Left lung (tissue), 10 donors: Measurements from ENCODE around the gene LAG3. TPM values are rescaled to one million over a fixed set of nuclear protein-coding genes. Genes with fewer than 3 reads are reported as not detected.

ENCODE experiments used
- ATAC-seq: fragments of 200-7000 bp; cut with Tn5 transposase; one replicate; pipeline ENCODE4 v1.9.1; 2020; ENCODE audit warnings: moderate library complexity
- DNase-seq, 4 donors: peaks; one replicate each; pipeline ENCODE4 v3.0.0-alpha.2; 2013 to 2020
- H3K27ac ChIP-seq, 2 donors: fragments of 200-600 bp; sonication (generic) in 1 of 2; one replicate each; pipeline versions ENCODE4 v1.5.0 to v1.8.0; 2020 to 2021
- H3K27me3 ChIP-seq, 2 donors: fragments of 200-600 bp; sonication (generic) in 1 of 2; one replicate each; pipeline versions ENCODE4 v1.5.0 to v1.8.0; 2020 to 2021
- H3K36me3 ChIP-seq, 2 donors: fragments of 200-600 bp; sonication (generic) in 1 of 2; one replicate each; pipeline versions ENCODE4 v1.5.0 to v1.8.0; 2020 to 2021
- H3K4me1 ChIP-seq, 2 donors: fragments of 200-600 bp; one replicate each; pipeline ENCODE4 v1.8.0; 2021
- H3K4me3 ChIP-seq, 2 donors: fragments of 200-600 bp; sonication (generic) in 1 of 2; one replicate each; pipeline versions ENCODE4 v1.5.0 to v1.8.0; 2020 to 2021; ENCODE audit warnings: mild to moderate bottlenecking in 1 of 2
- H3K9me3 ChIP-seq, 2 donors: fragments of 200-600 bp; sonication (generic) in 1 of 2; one replicate each; pipeline versions ENCODE4 v1.5.0 to v1.8.0; 2020 to 2021
- intact Hi-C, 2 donors: fragments of 100-400 bp; cut with DNase I; formaldehyde crosslinking; loops; one replicate each; pipeline versions ENCODE4 v1.11.2 to v1.14.2; 2022
- polyA plus RNA-seq, 6 donors: library from polyadenylated mRNA; unstranded; fragments of 120-200 nt; gene quantifications; one replicate each; pipeline ENCODE4 v1.2.1, GENCODE V29; 2013; ENCODE audit not compliant: insufficient read length in 6 of 6
- total RNA-seq, 2 donors: library from RNA; stranded (reverse); fragmentation: NEBNext Ultra II Directional; extraction: Animal tissue kit (Norgen Biotek cat#: 25700); gene quantifications; one replicate each; pipeline ENCODE4 v1.2.1, GENCODE V29; 2021
- TF ChIP-seq, protein P1 (sequence below), 2 donors: fragments of 200-600 bp; sonication (generic) in 1 of 2; IDR thresholded peaks; one replicate each; pipeline versions ENCODE4 v1.5.0 to v1.8.0; 2021; ENCODE audit warnings: antibody characterized with exemption in 2 of 2
- donor health status: DM: no; HTN: yes; CAD: no.
- donor health status: DM: no; HTN: no; CAD: no.

The LAG3 gene
- total and polyA plus RNA-seq, 8 donors = 0.79 to 3.0 (median 1.7) TPM

DNA sequence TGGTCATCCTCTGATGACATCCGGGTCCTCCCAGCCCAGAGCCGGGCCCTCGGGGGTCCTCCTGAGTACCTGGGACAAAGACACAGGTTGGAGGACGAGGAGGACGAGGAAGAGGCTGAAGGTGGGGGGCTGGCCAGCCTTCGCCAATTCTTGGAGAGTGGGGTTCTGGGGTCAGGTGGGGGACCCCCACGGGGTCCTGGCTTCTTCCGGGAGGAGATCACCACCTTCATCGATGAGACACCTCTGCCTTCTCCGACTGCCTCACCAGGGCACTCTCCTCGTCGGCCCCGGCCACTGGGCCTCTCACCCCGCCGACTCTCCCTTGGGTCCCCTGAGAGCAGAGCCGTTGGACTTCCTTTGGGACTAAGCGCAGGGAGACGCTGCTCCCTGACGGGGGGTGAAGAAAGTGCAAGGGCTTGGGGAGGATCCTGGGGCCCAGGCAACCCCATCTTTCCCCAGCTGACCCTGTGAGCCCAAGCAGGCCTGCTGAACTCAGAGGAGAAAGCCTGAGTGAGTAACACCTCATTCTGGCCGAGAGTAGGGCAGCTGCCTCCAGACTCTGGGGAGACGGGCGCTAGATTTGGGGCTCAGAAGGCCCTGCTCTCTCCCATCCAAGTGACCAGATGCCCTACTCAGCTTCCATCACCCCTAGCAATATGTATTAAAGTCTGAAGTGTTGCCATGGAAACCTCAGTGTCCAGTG lies 54.6 kb downstream of the LAG3 start:
- peaks cover 0 to 87% of the 10 kb centered on the region in 2 donors for H3K27me3 ChIP-seq
- DNase-seq (no peak), ATAC-seq (no peak)
- no peaks in the 10 kb centered on the region for H3K36me3 ChIP-seq
- intact Hi-C loops = no loop called here
- no peaks in the 10 kb centered on the region for H3K9me3 ChIP-seq
- H3K27ac ChIP-seq = peak overlapping the region in 1 of 2 donors; percentile 56
- H3K4me3 ChIP-seq = no peak overlapping the region
- H3K4me1 ChIP-seq = peaks cover 9 to 39% of the 10 kb centered on the region in 2 donors
- TF ChIP-seq, protein P1, sequence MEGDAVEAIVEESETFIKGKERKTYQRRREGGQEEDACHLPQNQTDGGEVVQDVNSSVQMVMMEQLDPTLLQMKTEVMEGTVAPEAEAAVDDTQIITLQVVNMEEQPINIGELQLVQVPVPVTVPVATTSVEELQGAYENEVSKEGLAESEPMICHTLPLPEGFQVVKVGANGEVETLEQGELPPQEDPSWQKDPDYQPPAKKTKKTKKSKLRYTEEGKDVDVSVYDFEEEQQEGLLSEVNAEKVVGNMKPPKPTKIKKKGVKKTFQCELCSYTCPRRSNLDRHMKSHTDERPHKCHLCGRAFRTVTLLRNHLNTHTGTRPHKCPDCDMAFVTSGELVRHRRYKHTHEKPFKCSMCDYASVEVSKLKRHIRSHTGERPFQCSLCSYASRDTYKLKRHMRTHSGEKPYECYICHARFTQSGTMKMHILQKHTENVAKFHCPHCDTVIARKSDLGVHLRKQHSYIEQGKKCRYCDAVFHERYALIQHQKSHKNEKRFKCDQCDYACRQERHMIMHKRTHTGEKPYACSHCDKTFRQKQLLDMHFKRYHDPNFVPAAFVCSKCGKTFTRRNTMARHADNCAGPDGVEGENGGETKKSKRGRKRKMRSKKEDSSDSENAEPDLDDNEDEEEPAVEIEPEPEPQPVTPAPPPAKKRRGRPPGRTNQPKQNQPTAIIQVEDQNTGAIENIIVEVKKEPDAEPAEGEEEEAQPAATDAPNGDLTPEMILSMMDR (IDR thresholded peaks at IDR 0.05) = no peak

DNA sequence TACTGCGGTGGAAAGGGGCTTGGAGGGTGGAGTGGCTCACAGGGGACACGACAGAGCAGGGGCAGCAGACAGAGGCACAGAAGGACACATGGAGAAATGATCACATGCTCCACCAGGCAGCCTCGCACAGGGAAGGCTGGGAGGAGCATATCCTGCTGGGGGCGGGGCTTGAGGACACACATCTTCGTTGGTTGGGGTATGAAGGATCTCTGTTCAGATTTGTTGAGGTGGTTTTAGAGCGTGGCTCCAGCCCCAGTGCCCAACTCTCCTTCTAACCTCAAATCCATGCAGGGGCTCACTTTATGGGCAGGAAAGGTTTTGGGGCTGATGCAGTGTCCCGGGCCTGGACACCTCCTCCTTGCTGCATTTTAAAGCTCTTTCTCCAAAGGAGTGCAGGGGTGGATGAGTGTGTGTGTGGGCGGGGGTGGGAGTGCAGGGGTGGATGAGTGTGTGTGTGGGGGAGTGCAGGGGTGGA lies 55.2 kb downstream of the LAG3 start:
- Histone ChIP-seq H3K36me3 (no peaks in the 10 kb centered on the region), H3K4me1 (peaks cover 9 to 34% of the 10 kb centered on the region in 2 donors), H3K4me3 (no peak overlapping the region), H3K9me3 (no peaks in the 10 kb centered on the region), H3K27ac (peak overlapping the region in 1 of 2 donors; percentile 56), H3K27me3 (peaks cover 0 to 81% of the 10 kb centered on the region in 2 donors)
- intact Hi-C loops = no loop called here
- ATAC-seq (peak; percentile 53), DNase-seq (peak; percentile 56 to 88 (median 74))
- TF ChIP-seq, protein P1 (IDR thresholded peaks at IDR 0.05) = no peak

Other genes with a start within 250 kb of the LAG3 start
- gene GAPDH, start 238.0 kb upstream of the LAG3 start, total RNA-seq = 1,000 to 10,000 TPM; 1,126 to 2,070 TPM
- 1,000 to 10,000 TPM; 1,473 to 1,774 (median 1,660) TPM for gene GAPDH, start 238.0 kb upstream of the LAG3 start, polyA plus RNA-seq
- 10 to 100 TPM; 15.2 to 27.9 TPM for gene IFFO1, start 216.5 kb upstream of the LAG3 start, total RNA-seq
- gene IFFO1, start 216.5 kb upstream of the LAG3 start, polyA plus RNA-seq = 10 to 100 TPM; 14.5 to 24.7 (median 18.6) TPM
- 10 to 100 TPM; 23.4 to 48.1 TPM for gene NOP2, start 204.2 kb upstream of the LAG3 start, total RNA-seq
- gene NOP2, start 204.2 kb upstream of the LAG3 start, polyA plus RNA-seq = 10 to 100 TPM; 20.6 to 39.2 (median 27.2) TPM
- 100 to 1,000 TPM; 159 to 171 TPM for gene CHD4, start 165.1 kb upstream of the LAG3 start, total RNA-seq
- gene CHD4, start 165.1 kb upstream of the LAG3 start, polyA plus RNA-seq = 100 to 1,000 TPM; 200 to 252 (median 234) TPM
- 1 to 10 TPM; 1.5 to 2.0 TPM for gene LPAR5, start 136.6 kb upstream of the LAG3 start, total RNA-seq
- 1 to 10 TPM; 1.1 to 1.8 (median 1.4) TPM for gene LPAR5, start 136.6 kb upstream of the LAG3 start, polyA plus RNA-seq
- 1 to 10 TPM; 4.9 to 6.3 TPM for gene ACRBP, start 125.1 kb upstream of the LAG3 start, total RNA-seq
- gene ACRBP, start 125.1 kb upstream of the LAG3 start, polyA plus RNA-seq = 1 to 10 TPM; 5.4 to 8.2 (median 6.4) TPM
- 10 to 100 TPM; 23.1 to 38.0 TPM for gene ING4, start 109.4 kb upstream of the LAG3 start, total RNA-seq
- gene ING4, start 109.4 kb upstream of the LAG3 start, polyA plus RNA-seq = 100 to 1,000 TPM in 4 of 6 donors, 10 to 100 TPM in 2; 88.3 to 113 (median 101) TPM
- gene ZNF384, start 83.1 kb upstream of the LAG3 start, total RNA-seq = 10 to 100 TPM; 39.3 to 55.0 TPM
- 10 to 100 TPM; 86.7 to 97.9 (median 90.2) TPM for gene ZNF384, start 83.1 kb upstream of the LAG3 start, polyA plus RNA-seq
- gene PIANP, start 71.7 kb upstream of the LAG3 start, total RNA-seq = under 1 TPM; 0.18 to 0.44 TPM
- 1 to 10 TPM; 5.5 to 8.0 (median 6.1) TPM for gene PIANP, start 71.7 kb upstream of the LAG3 start, polyA plus RNA-seq
- gene COPS7A, start 48.5 kb upstream of the LAG3 start, total RNA-seq = 10 to 100 TPM; 66.0 to 67.5 TPM
- 10 to 100 TPM; 51.4 to 55.0 (median 53.3) TPM for gene COPS7A, start 48.5 kb upstream of the LAG3 start, polyA plus RNA-seq
- 100 to 1,000 TPM; 142 to 148 TPM for gene MLF2, start 19.4 kb upstream of the LAG3 start, total RNA-seq
- 100 to 1,000 TPM; 151 to 182 (median 167) TPM for gene MLF2, start 19.4 kb upstream of the LAG3 start, polyA plus RNA-seq
- 100 to 1,000 TPM; 276 to 322 TPM for gene PTMS, start 6.2 kb upstream of the LAG3 start, total RNA-seq
- 100 to 1,000 TPM; 609 to 843 (median 755) TPM for gene PTMS, start 6.2 kb upstream of the LAG3 start, polyA plus RNA-seq
- 10 to 100 TPM; 64.5 to 96.2 TPM for gene CD4, start 17.0 kb downstream of the LAG3 start, total RNA-seq
- gene CD4, start 17.0 kb downstream of the LAG3 start, polyA plus RNA-seq = 10 to 100 TPM; 90.2 to 97.8 (median 92.9) TPM
- gene GPR162, start 49.3 kb downstream of the LAG3 start, total RNA-seq = 10 to 100 TPM; 12.7 to 13.7 TPM
- 10 to 100 TPM in 5 of 6 donors, 1 to 10 TPM in 1; 9.0 to 15.7 (median 11.5) TPM for gene GPR162, start 49.3 kb downstream of the LAG3 start, polyA plus RNA-seq
- gene P3H3, start 55.9 kb downstream of the LAG3 start, total RNA-seq = 10 to 100 TPM; 18.2 to 33.6 TPM
- 10 to 100 TPM; 18.0 to 41.7 (median 22.3) TPM for gene P3H3, start 55.9 kb downstream of the LAG3 start, polyA plus RNA-seq
- gene GNB3, start 68.4 kb downstream of the LAG3 start, total RNA-seq = 1 to 10 TPM; 2.0 to 3.3 TPM
- gene GNB3, start 68.4 kb downstream of the LAG3 start, polyA plus RNA-seq = 1 to 10 TPM; 3.3 to 7.2 (median 5.4) TPM
- gene CDCA3, start 78.8 kb downstream of the LAG3 start, total RNA-seq = 1 to 10 TPM; 2.0 to 7.7 TPM
- gene CDCA3, start 78.8 kb downstream of the LAG3 start, polyA plus RNA-seq = 10 to 100 TPM; 25.3 to 59.2 (median 33.3) TPM
- 10 to 100 TPM; 80.2 to 90.2 TPM for gene USP5, start 79.6 kb downstream of the LAG3 start, total RNA-seq
- gene USP5, start 79.6 kb downstream of the LAG3 start, polyA plus RNA-seq = 10 to 100 TPM; 50.8 to 66.3 (median 58.0) TPM
- gene TPI1, start 95.0 kb downstream of the LAG3 start, total RNA-seq = 100 to 1,000 TPM; 394 to 521 TPM
- gene TPI1, start 95.0 kb downstream of the LAG3 start, polyA plus RNA-seq = 100 to 1,000 TPM; 416 to 483 (median 444) TPM
- 10 to 100 TPM; 24.5 to 27.1 TPM for gene SPSB2, start 100.8 kb downstream of the LAG3 start, total RNA-seq
- gene SPSB2, start 100.8 kb downstream of the LAG3 start, polyA plus RNA-seq = 10 to 100 TPM in 1 of 6 donors, 1 to 10 TPM in 5; 3.4 to 13.8 (median 7.2) TPM
- gene LRRC23, start 132.3 kb downstream of the LAG3 start, total RNA-seq = 10 to 100 TPM; 11.0 to 14.8 TPM
- 10 to 100 TPM; 18.3 to 36.8 (median 25.2) TPM for gene LRRC23, start 132.3 kb downstream of the LAG3 start, polyA plus RNA-seq
- 10 to 100 TPM; 42.3 to 50.0 TPM for gene ENO2, start 142.1 kb downstream of the LAG3 start, total RNA-seq
- 10 to 100 TPM in 5 of 6 donors, 1 to 10 TPM in 1; 9.3 to 22.0 (median 14.3) TPM for gene ENO2, start 142.1 kb downstream of the LAG3 start, polyA plus RNA-seq
- gene ATN1, start 155.4 kb downstream of the LAG3 start, total RNA-seq = 100 to 1,000 TPM in 1 of 2 donors, 10 to 100 TPM in 1; 96.9 to 107 TPM
- gene ATN1, start 155.4 kb downstream of the LAG3 start, polyA plus RNA-seq = 100 to 1,000 TPM in 5 of 6 donors, 10 to 100 TPM in 1; 94.9 to 134 (median 115) TPM
- not detected for gene RNU7-1, start 171.3 kb downstream of the LAG3 start, total RNA-seq
- 1 to 10 TPM in 2 of 6 donors, not detected in 4; 7.9 to 9.7 TPM for gene RNU7-1, start 171.3 kb downstream of the LAG3 start, polyA plus RNA-seq
- gene C12orf57, start 171.5 kb downstream of the LAG3 start, total RNA-seq = 100 to 1,000 TPM; 159 to 194 TPM
- gene C12orf57, start 171.5 kb downstream of the LAG3 start, polyA plus RNA-seq = 100 to 1,000 TPM; 175 to 239 (median 204) TPM
- gene PTPN6, start 178.8 kb downstream of the LAG3 start, total RNA-seq = 100 to 1,000 TPM in 1 of 2 donors, 10 to 100 TPM in 1; 74.6 to 145 TPM
- 10 to 100 TPM; 17.4 to 21.2 (median 18.3) TPM for gene PTPN6, start 178.8 kb downstream of the LAG3 start, polyA plus RNA-seq
- 100 to 1,000 TPM; 113 to 142 TPM for gene PHB2, start 198.1 kb downstream of the LAG3 start, total RNA-seq
- gene PHB2, start 198.1 kb downstream of the LAG3 start, polyA plus RNA-seq = 100 to 1,000 TPM; 280 to 322 (median 302) TPM
- gene EMG1, start 198.4 kb downstream of the LAG3 start, total RNA-seq = 10 to 100 TPM; 36.3 to 46.6 TPM
- gene EMG1, start 198.4 kb downstream of the LAG3 start, polyA plus RNA-seq = 10 to 100 TPM; 45.3 to 52.3 (median 47.6) TPM
- 100 to 1,000 TPM in 1 of 2 donors, 10 to 100 TPM in 1; 74.5 to 108 TPM for gene LPCAT3, start 246.0 kb downstream of the LAG3 start, total RNA-seq
- 10 to 100 TPM; 54.7 to 70.7 (median 61.9) TPM for gene LPCAT3, start 246.0 kb downstream of the LAG3 start, polyA plus RNA-seq